Type B pancreatic cell (in vitro differentiated cells): ENCODE results near the gene LTK. TPM values are rescaled to one million over a fixed set of nuclear protein-coding genes. Genes with fewer than 3 reads are reported as not detected.

Experiments
- DNase-seq: peaks from one replicate; pipeline ENCODE4 v3.0.0; 2021; ENCODE audit warnings: mixed read lengths; ENCODE audit not compliant: unreplicated experiment; ENCODE audit errors: extremely low spot score
- H3K27ac Mint-ChIP-seq: 2 replicates; pipeline ENCODE4 v1.8.0; 2021; ENCODE audit warnings: mild to moderate bottlenecking, mixed read lengths
- H3K27me3 Mint-ChIP-seq: 2 replicates; pipeline ENCODE4 v1.8.0; 2021; ENCODE audit warnings: mixed read lengths
- H3K36me3 Mint-ChIP-seq: 2 replicates; pipeline ENCODE4 v1.8.0; 2021; ENCODE audit warnings: mixed read lengths
- H3K4me1 Mint-ChIP-seq: one replicate; pipeline ENCODE4 v1.8.0; 2021; ENCODE audit warnings: mixed read lengths; ENCODE audit not compliant: unreplicated experiment
- H3K4me3 Mint-ChIP-seq: 2 replicates; pipeline ENCODE4 v1.8.0; 2021; ENCODE audit warnings: mild to moderate bottlenecking, mixed read lengths
- H3K9me3 Mint-ChIP-seq: 2 replicates; pipeline ENCODE4 v1.8.0; 2021; ENCODE audit warnings: mixed read lengths
- total RNA-seq: library from RNA; stranded (reverse); gene quantifications from 2 replicates; pipeline ENCODE4 v1.2.1, GENCODE V29; 2021; ENCODE audit warnings: low replicate concordance
- TF ChIP-seq, protein P1 (sequence below): fragments of 200-600 bp; sonication (generic); conservative IDR thresholded peaks from 2 replicates; pipeline ENCODE4 v1.5.0; 2021; ENCODE audit warnings: antibody characterized with exemption, mild to moderate bottlenecking

LTK gene
- total RNA-seq, 1 donor from 2014 or later = 0.51 TPM

DNA sequence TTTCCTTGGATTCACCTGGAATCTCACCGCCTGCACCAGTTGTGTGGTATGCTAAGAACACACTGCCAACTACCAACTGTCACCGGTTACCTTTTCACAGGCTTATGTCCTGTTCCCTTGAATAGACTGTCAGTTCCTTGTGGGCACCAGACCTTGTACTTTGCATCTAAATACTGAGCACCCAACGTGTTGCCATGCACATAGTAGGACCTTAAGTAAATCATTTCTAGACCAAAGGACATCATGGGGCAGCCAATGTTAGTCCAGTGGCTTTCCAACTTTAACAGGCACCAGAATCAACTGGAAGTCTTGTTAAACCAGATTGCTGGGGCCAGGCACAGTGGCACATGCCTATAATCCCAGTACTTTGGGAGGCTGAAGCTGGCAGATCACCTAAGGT is 31.6 kb upstream of the LTK start:
- TF ChIP-seq, protein P1, sequence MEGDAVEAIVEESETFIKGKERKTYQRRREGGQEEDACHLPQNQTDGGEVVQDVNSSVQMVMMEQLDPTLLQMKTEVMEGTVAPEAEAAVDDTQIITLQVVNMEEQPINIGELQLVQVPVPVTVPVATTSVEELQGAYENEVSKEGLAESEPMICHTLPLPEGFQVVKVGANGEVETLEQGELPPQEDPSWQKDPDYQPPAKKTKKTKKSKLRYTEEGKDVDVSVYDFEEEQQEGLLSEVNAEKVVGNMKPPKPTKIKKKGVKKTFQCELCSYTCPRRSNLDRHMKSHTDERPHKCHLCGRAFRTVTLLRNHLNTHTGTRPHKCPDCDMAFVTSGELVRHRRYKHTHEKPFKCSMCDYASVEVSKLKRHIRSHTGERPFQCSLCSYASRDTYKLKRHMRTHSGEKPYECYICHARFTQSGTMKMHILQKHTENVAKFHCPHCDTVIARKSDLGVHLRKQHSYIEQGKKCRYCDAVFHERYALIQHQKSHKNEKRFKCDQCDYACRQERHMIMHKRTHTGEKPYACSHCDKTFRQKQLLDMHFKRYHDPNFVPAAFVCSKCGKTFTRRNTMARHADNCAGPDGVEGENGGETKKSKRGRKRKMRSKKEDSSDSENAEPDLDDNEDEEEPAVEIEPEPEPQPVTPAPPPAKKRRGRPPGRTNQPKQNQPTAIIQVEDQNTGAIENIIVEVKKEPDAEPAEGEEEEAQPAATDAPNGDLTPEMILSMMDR = no peak
- Mint-ChIP-seq H3K36me3 (no peaks in the 10 kb centered on the region), H3K9me3 (no peaks in the 10 kb centered on the region), H3K4me1 (peaks cover 10% of the 10 kb centered on the region), H3K27ac (peak overlapping the region; percentile 80), H3K27me3 (no peaks in the 10 kb centered on the region), H3K4me3 (peak overlapping the region; percentile 99)
- no peak for DNase-seq

DNA sequence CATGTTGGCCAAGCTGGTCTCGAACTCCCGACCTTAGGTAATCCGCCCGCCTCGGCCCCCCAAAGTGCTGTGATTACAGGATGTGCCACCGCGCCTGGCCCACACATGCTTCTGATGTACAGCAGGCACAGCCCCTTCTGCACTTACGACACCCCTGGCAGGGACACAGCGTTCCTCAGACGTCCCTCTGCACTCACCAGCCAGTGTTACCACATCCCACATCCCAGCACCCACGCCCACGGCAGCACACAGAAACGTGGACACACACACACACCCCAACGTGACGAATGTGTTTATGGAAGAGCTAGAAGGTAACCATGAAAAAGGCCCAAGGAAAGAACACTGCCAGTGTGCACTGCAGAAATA is 31.0 kb upstream of the LTK start:
- TF ChIP-seq, protein P1 = no peak
- Mint-ChIP-seq H3K36me3 (no peaks in the 10 kb centered on the region), H3K4me1 (peaks cover 10% of the 10 kb centered on the region), H3K27ac (peak overlapping the region; percentile 97), H3K27me3 (no peaks in the 10 kb centered on the region), H3K9me3 (no peaks in the 10 kb centered on the region), H3K4me3 (peak overlapping the region; percentile 99)
- no peak for DNase-seq

DNA sequence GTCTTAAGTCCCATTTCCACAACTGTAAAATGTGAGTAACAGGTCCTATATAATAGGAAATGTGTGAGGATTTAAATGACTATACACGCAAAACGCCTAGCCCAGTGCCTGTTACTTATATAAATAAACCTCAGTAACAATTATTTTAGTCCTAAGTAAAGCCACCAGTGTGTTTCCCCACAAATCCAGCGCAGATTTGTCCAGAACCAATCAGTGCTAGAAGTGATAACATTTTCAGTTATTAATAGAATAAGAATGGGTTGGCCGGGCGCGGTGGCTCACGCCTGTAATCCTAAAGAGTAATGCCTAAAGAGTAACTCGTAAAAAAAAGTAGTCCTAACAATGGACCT is 29.9 kb upstream of the LTK start:
- peaks cover 13% of the 10 kb centered on the region for H3K4me1 Mint-ChIP-seq
- H3K4me3 Mint-ChIP-seq = peak overlapping the region; percentile 99
- H3K27ac Mint-ChIP-seq = peak overlapping the region; percentile 97
- no peaks in the 10 kb centered on the region for H3K27me3 Mint-ChIP-seq
- DNase-seq = no peak
- no peaks in the 10 kb centered on the region for H3K36me3 Mint-ChIP-seq
- TF ChIP-seq, protein P1 = no peak
- H3K9me3 Mint-ChIP-seq = no peaks in the 10 kb centered on the region

DNA sequence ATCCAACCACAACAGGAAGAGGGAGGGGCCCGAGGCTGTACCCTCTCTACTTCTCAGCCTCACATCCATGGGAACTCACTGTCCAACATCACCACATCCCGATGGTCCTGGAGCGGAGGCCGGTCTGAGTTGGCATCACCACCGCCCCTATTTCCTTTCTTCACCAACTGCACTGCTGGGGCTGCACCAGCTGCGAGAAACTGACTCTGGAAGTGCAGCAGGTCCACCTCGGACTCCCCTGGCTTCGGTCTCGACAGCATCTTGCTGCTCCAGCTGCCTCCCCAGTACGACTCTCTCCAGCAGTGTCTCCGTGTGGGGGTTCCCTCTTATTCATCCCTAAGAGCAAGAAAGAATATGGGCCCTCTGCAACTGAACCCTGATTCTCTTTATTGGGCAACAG is 23.2 kb upstream of the LTK start:
- TF ChIP-seq, protein P1 = no peak
- H3K9me3 Mint-ChIP-seq = no peaks in the 10 kb centered on the region

DNA sequence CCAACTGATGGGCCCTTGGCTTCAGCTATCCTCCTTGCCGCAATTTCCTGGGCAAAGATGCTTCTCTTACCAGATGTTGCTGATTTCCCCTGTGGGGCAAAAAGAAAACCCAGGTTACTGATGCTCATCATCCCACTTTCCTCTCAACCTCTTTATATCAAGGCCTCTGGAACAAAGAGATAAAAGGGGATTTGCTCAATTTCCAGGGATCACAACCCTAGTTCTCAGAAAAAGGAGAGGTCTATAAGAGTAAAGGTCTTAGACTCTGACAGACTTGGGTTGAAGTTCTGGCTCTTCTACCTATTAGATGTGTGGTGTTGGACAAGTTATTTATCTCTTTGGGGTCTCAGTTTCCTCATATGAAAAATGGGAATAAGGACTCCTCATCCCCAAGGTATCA is 21.9 kb upstream of the LTK start:
- Mint-ChIP-seq H3K27me3 (no peaks in the 10 kb centered on the region), H3K4me1 (peaks cover 3% of the 10 kb centered on the region), H3K4me3 (no peak overlapping the region), H3K36me3 (peaks cover 10% of the 10 kb centered on the region), H3K9me3 (no peaks in the 10 kb centered on the region), H3K27ac (no peak overlapping the region)
- TF ChIP-seq, protein P1 = no peak
- no peak for DNase-seq

More for the DNA sequence above, 23.2 kb upstream of the LTK start:
- Mint-ChIP-seq H3K27me3 (no peaks in the 10 kb centered on the region), H3K36me3 (peaks cover 9% of the 10 kb centered on the region), H3K4me3 (no peak overlapping the region), H3K4me1 (peaks cover 3% of the 10 kb centered on the region), H3K27ac (no peak overlapping the region)
- no peak for DNase-seq

DNA sequence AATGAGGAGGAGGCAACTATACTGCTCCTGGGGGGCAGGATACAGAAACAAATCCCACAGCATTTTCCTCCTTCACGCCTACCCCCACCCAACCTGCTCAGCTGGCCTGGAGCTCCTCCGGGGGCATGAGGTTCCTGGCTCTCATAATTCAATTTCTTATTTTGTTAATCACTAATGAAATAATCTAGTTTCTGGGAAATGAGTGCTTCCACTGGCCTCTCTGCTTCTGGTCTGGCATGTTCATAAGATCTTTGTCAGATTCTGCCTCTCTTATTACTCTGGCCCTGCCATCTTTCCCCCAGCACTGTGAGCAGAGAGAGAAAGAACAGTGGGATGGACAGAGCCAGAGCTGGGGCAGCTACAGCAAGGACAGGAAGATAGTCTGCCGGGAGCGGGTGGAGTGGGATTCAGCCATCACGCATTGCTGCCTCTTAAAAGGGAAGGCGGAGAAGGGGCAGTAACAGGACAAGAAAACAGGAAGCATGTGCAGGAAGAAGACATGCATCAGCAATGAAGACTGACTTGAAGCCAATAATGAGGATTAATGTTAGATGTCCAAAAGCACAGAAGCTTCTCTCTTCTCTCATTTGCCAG is 16.8 kb upstream of the LTK start:
- DNase-seq = no peak
- Mint-ChIP-seq H3K36me3 (peaks cover 23% of the 10 kb centered on the region), H3K27ac (no peak overlapping the region), H3K9me3 (no peaks in the 10 kb centered on the region), H3K4me1 (no peaks in the 10 kb centered on the region), H3K4me3 (no peak overlapping the region), H3K27me3 (no peaks in the 10 kb centered on the region)
- TF ChIP-seq, protein P1 = no peak
